ENCODE data around the gene AGO3. TPM values are rescaled to one million over a fixed set of nuclear protein-coding genes. Genes with fewer than 3 reads are reported as not detected.

AGO3 gene
- total and polyA plus RNA-seq, 2 of the 13 experiments (the other 11 are each of a cell fraction or from before 2014, with no cell fraction given): 21.2 to 27.1 TPM

GRCh38 chr1:36099681-36100341 lies 168.9 kb downstream of the AGO3 start (continued):
- no peak for TF ChIP-seq NFYB (CRISPR knock-in tag; IDR thresholded peaks at IDR 0.05)
- TF ChIP-seq ADNP (CRISPR knock-in tag; IDR thresholded peaks at IDR 0.05): 0 out of 2 replicates have a peak, but pooled peaks have one; percentile 57
- no peak for TF ChIP-seq HIC2 (CRISPR knock-in tag; IDR thresholded peaks at IDR 0.05; ENCODE audit: low read depth)
- peak; percentile 20; the same call in 1 of the 2 replicates for TF ChIP-seq KDM2A (CRISPR knock-in tag; IDR thresholded peaks at IDR 0.05; ENCODE audit: borderline replicate concordance, low read depth)
- no peak for TF ChIP-seq ZNF841 (CRISPR knock-in tag; IDR thresholded peaks at IDR 0.05; ENCODE audit: borderline replicate concordance)
- TF ChIP-seq HINFP (CRISPR knock-in tag; IDR thresholded peaks at IDR 0.05; ENCODE audit: low read depth): no peak
- no peak for TF ChIP-seq AGO1 (IDR thresholded peaks at IDR 0.05; ENCODE audit: low read depth, low read length, poor library complexity, severe bottlenecking)
- TF ChIP-seq ZNF878 (CRISPR knock-in tag; IDR thresholded peaks at IDR 0.05): 0 out of 2 replicates have a peak, but pooled peaks have one; percentile 43
- no peak for TF ChIP-seq ZNF788 (CRISPR knock-in tag; IDR thresholded peaks at IDR 0.05; ENCODE audit: borderline replicate concordance)
- TF ChIP-seq BORCS8-MEF2B (CRISPR knock-in tag; IDR thresholded peaks at IDR 0.05): peak; percentile 57; the same call in 1 of the 2 replicates
- TF ChIP-seq ZSCAN25 (CRISPR knock-in tag; IDR thresholded peaks at IDR 0.05): peak; percentile 84
- TF ChIP-seq ZNF350 (CRISPR knock-in tag; IDR thresholded peaks at IDR 0.05; ENCODE audit: borderline replicate concordance, low read depth): peak; percentile 54; the same call in 1 of the 2 replicates
- no peak for TF ChIP-seq SIX4 (CRISPR knock-in tag; IDR thresholded peaks at IDR 0.05)
- peak; percentile 94 for TF ChIP-seq STAG1 (CRISPR knock-in tag; IDR thresholded peaks at IDR 0.05)
- 0 out of 2 replicates have a peak, but pooled peaks have one; percentile 63 for TF ChIP-seq ZNF34 (CRISPR knock-in tag; IDR thresholded peaks at IDR 0.05; ENCODE audit: borderline replicate concordance)
- peak; percentile 86; the same call in 1 of the 2 replicates for TF ChIP-seq ZNF576 (CRISPR knock-in tag; IDR thresholded peaks at IDR 0.05)
- no peak for TF ChIP-seq MTF2 (CRISPR knock-in tag; IDR thresholded peaks at IDR 0.05; ENCODE audit: borderline replicate concordance)
- TF ChIP-seq KMT2A (CRISPR knock-in tag; IDR thresholded peaks at IDR 0.05): no peak
- TF ChIP-seq TCF12 (IDR thresholded peaks at IDR 0.05): no peak
- 0 out of 2 replicates have a peak, but pooled peaks have one; percentile 32 for TF ChIP-seq TCF12 (CRISPR knock-in tag; IDR thresholded peaks at IDR 0.05)
- TF ChIP-seq ZNF891 (CRISPR knock-in tag; IDR thresholded peaks at IDR 0.05): 0 out of 2 replicates have a peak, but pooled peaks have one; percentile 49
- 0 out of 2 replicates have a peak, but pooled peaks have one; percentile 42 for TF ChIP-seq ZNF567 (CRISPR knock-in tag; IDR thresholded peaks at IDR 0.05; ENCODE audit: borderline replicate concordance)
- TF ChIP-seq PATZ1 (CRISPR knock-in tag; IDR thresholded peaks at IDR 0.05): peak; percentile 23; the same call in 1 of the 2 replicates
- TF ChIP-seq ZNF562 (CRISPR knock-in tag; IDR thresholded peaks at IDR 0.05; ENCODE audit: borderline replicate concordance): no peak
